ENCODE results near the gene FBXO24. TPM values are rescaled to one million over a fixed set of nuclear protein-coding genes. Genes with fewer than 3 reads are reported as not detected.

The FBXO24 gene
- total and polyA plus RNA-seq, 9 of the 15 experiments (the other 6 are each of a cell fraction or from before 2014, with no cell fraction given) = 0.17 to 0.95 (median 0.50) TPM

DNA sequence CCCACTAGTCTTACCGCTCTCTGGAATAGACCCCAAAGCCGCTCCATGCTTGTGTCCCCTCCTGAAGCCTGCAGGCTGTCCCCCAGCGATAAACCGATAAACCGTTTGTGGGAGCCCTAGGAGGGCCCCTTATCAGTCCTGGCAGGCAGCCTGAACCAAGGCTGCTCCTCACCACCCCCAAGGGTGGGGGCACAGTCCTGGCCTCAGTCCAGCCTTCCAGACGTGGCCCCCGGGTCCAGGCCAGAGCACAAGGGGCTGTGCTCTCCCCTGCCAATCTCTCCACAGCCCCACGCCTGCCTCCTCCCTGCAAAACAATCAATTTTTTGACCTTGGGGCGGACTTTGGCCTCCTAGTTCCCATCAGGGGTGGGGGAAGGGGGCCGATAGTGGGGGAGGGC is 55.3 kb downstream of the FBXO24 start, which contains the start of gene TFR2 (continued):
- TF ChIP-seq FOXA3 (CRISPR knock-in tag; conservative IDR thresholded peaks at IDR 0.05 in 1 of 2, IDR thresholded peaks at IDR 0.05 in 1 of 2) = no peak
- no peak for TF ChIP-seq ADNP (tag; IDR thresholded peaks at IDR 0.05)
- TF ChIP-seq, protein P1, sequence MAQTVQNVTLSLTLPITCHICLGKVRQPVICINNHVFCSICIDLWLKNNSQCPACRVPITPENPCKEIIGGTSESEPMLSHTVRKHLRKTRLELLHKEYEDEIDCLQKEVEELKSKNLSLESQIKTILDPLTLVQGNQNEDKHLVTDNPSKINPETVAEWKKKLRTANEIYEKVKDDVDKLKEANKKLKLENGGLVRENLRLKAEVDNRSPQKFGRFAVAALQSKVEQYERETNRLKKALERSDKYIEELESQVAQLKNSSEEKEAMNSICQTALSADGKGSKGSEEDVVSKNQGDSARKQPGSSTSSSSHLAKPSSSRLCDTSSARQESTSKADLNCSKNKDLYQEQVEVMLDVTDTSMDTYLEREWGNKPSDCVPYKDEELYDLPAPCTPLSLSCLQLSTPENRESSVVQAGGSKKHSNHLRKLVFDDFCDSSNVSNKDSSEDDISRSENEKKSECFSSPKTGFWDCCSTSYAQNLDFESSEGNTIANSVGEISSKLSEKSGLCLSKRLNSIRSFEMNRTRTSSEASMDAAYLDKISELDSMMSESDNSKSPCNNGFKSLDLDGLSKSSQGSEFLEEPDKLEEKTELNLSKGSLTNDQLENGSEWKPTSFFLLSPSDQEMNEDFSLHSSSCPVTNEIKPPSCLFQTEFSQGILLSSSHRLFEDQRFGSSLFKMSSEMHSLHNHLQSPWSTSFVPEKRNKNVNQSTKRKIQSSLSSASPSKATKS (CRISPR knock-in tag; IDR thresholded peaks at IDR 0.05) = no peak
- TF ChIP-seq ZC3H4 (CRISPR knock-in tag; IDR thresholded peaks at IDR 0.05; ENCODE audit: borderline replicate concordance) = no peak
- no peak for TF ChIP-seq SMARCB1 (IDR thresholded peaks at IDR 0.05; ENCODE audit: insufficient read length, low read depth)
- TF ChIP-seq HNRNPH1 (optimal IDR thresholded peaks at IDR 0.05; ENCODE audit: low read depth, low read length) = no peak
- TF ChIP-seq MTF1 (CRISPR knock-in tag; IDR thresholded peaks at IDR 0.05; ENCODE audit: borderline replicate concordance) = no peak
- no peak for TF ChIP-seq MCM3 (IDR thresholded peaks at IDR 0.05)
- no peak for TF ChIP-seq ZNF133 (CRISPR knock-in tag; IDR thresholded peaks at IDR 0.05)
- TF ChIP-seq ZNF76 (CRISPR knock-in tag; IDR thresholded peaks at IDR 0.05; ENCODE audit: borderline replicate concordance) = 0 out of 2 replicates have a peak, but pooled peaks have one; percentile 24
- peak; percentile 93 for TF ChIP-seq SMAD1 (IDR thresholded peaks at IDR 0.05; ENCODE audit: low read depth, low read length, partially characterized antibody)
- peak; percentile 97 for TF ChIP-seq TAL1 (IDR thresholded peaks at IDR 0.05)
- no peak for TF ChIP-seq PTRF (tag; IDR thresholded peaks at IDR 0.05)
- no peak for TF ChIP-seq CEBPB (tag; IDR thresholded peaks at IDR 0.05)
- TF ChIP-seq EHMT2 (IDR thresholded peaks at IDR 0.05) = no peak
- TF ChIP-seq NR2F6 (CRISPR knock-in tag; IDR thresholded peaks at IDR 0.05) = no peak
- TF ChIP-seq ZNF311 (CRISPR knock-in tag; IDR thresholded peaks at IDR 0.05) = no peak
- TF ChIP-seq GATAD2A (IDR thresholded peaks at IDR 0.05) = peak; percentile 74
- TF ChIP-seq, protein P2, sequence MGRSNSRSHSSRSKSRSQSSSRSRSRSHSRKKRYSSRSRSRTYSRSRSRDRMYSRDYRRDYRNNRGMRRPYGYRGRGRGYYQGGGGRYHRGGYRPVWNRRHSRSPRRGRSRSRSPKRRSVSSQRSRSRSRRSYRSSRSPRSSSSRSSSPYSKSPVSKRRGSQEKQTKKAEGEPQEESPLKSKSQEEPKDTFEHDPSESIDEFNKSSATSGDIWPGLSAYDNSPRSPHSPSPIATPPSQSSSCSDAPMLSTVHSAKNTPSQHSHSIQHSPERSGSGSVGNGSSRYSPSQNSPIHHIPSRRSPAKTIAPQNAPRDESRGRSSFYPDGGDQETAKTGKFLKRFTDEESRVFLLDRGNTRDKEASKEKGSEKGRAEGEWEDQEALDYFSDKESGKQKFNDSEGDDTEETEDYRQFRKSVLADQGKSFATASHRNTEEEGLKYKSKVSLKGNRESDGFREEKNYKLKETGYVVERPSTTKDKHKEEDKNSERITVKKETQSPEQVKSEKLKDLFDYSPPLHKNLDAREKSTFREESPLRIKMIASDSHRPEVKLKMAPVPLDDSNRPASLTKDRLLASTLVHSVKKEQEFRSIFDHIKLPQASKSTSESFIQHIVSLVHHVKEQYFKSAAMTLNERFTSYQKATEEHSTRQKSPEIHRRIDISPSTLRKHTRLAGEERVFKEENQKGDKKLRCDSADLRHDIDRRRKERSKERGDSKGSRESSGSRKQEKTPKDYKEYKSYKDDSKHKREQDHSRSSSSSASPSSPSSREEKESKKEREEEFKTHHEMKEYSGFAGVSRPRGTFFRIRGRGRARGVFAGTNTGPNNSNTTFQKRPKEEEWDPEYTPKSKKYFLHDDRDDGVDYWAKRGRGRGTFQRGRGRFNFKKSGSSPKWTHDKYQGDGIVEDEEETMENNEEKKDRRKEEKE (IDR thresholded peaks at IDR 0.05; ENCODE audit: borderline replicate concordance in 1 of 2, control insufficient read depth in 1 of 2, low read depth in 2 of 2, low read length in 1 of 2) = no peak
- TF ChIP-seq CSDE1 (IDR thresholded peaks at IDR 0.05) = no peak
- no peak for TF ChIP-seq RFX7 (CRISPR knock-in tag; IDR thresholded peaks at IDR 0.05)
- peak; percentile 65 for TF ChIP-seq EGR1 (conservative IDR thresholded peaks at IDR 0.05)
- TF ChIP-seq POLR2AphosphoS2 (IDR thresholded peaks at IDR 0.05; ENCODE audit: low read length) = no peak
- TF ChIP-seq DACH1 (IDR thresholded peaks at IDR 0.05; ENCODE audit: partially characterized antibody) = no peak
- TF ChIP-seq KDM2B (CRISPR knock-in tag; IDR thresholded peaks at IDR 0.05) = no peak
- TF ChIP-seq ZNF217 (CRISPR knock-in tag; IDR thresholded peaks at IDR 0.05) = no peak
- TF ChIP-seq NCOA6 (IDR thresholded peaks at IDR 0.05) = no peak
- TF ChIP-seq IRF9 (tag; IDR thresholded peaks at IDR 0.05) = no peak
